Mesenchymal stem cell (in vitro differentiated cells and primary cell): ENCODE measurements around the gene ZNF574.

Experiments
- DNase-seq: peaks from one replicate; pipeline ENCODE4 v3.0.0-alpha.2; 2013
- H2AFZ ChIP-seq: one replicate; pipeline ENCODE4 v1.6.1; 2013; ENCODE audit warnings: low read depth, mild to moderate bottlenecking, control low read depth, inconsistent platforms, low read length, moderate library complexity
- H2AK5ac ChIP-seq: 2 replicates; pipeline ENCODE4 v1.6.1; 2013; ENCODE audit warnings: low read length, moderate library complexity, mild to moderate bottlenecking, inconsistent platforms; ENCODE audit not compliant: severe bottlenecking
- H2BK120ac ChIP-seq: one replicate; pipeline ENCODE4 v1.6.1; 2013; ENCODE audit warnings: low read depth, mild to moderate bottlenecking, inconsistent platforms, low read length, moderate library complexity
- H2BK12ac ChIP-seq, 2 experiments: one replicate each; pipeline ENCODE4 v1.6.1; 2013; ENCODE audit warnings: inconsistent platforms in 2 of 2, low read length in 2 of 2, mild to moderate bottlenecking in 2 of 2, moderate library complexity in 2 of 2, control low read depth in 1 of 2
- H2BK15ac ChIP-seq: one replicate; pipeline ENCODE4 v1.6.1; 2013; ENCODE audit warnings: mild to moderate bottlenecking, low read depth, inconsistent platforms; ENCODE audit not compliant: poor library complexity, severe bottlenecking
- H2BK5ac ChIP-seq: 2 replicates; pipeline ENCODE4 v1.6.1; 2013; ENCODE audit warnings: low read depth, mild to moderate bottlenecking, low read length, control low read depth, inconsistent platforms; ENCODE audit not compliant: poor library complexity, severe bottlenecking
- H3K14ac ChIP-seq, 2 experiments: one replicate each; pipeline ENCODE4 v1.6.1; 2013; ENCODE audit warnings: inconsistent platforms in 2 of 2, low read length in 2 of 2, control low read depth in 1 of 2, mild to moderate bottlenecking in 1 of 2, moderate library complexity in 1 of 2
- H3K18ac ChIP-seq, 2 experiments: one replicate each; pipeline ENCODE4 v1.6.1; 2013; ENCODE audit warnings: inconsistent platforms in 2 of 2, low read length in 2 of 2, control low read depth in 1 of 2, low read depth in 1 of 2, mild to moderate bottlenecking in 1 of 2
- H3K23ac ChIP-seq, 2 experiments: one replicate each; pipeline ENCODE4 v1.6.1; 2013; ENCODE audit warnings: inconsistent platforms in 2 of 2, low read length in 2 of 2, mild to moderate bottlenecking in 2 of 2, moderate library complexity in 2 of 2, control low read depth in 1 of 2
- H3K27ac ChIP-seq: 2 replicates; pipeline ENCODE4 v1.5.1; 2013; ENCODE audit warnings: mild to moderate bottlenecking, moderate library complexity, low read length, control low read depth, inconsistent platforms; ENCODE audit not compliant: poor library complexity, severe bottlenecking
- H3K27me3 ChIP-seq, 2 experiments: 2 replicates each; pipeline versions ENCODE4 v1.6.1 to v1.7.0; 2013; ENCODE audit warnings: low read length in 2 of 2, mild to moderate bottlenecking in 2 of 2, moderate library complexity in 2 of 2, control low read depth in 1 of 2, inconsistent platforms in 1 of 2; ENCODE audit not compliant: control insufficient read depth in 1 of 2, insufficient read depth in 1 of 2
- H3K36me3 ChIP-seq, 2 experiments: 2 replicates each; pipeline versions ENCODE4 v1.6.1 to v1.7.0; 2013; ENCODE audit warnings: low read length in 2 of 2, control low read depth in 1 of 2, inconsistent platforms in 1 of 2, low read depth in 1 of 2, mild to moderate bottlenecking in 1 of 2; ENCODE audit not compliant: insufficient read depth in 2 of 2, control insufficient read depth in 1 of 2
- H3K4ac ChIP-seq, 2 experiments: one replicate each; pipeline ENCODE4 v1.6.1; 2013; ENCODE audit warnings: inconsistent platforms in 2 of 2, low read length in 2 of 2, mild to moderate bottlenecking in 2 of 2, moderate library complexity in 2 of 2, control low read depth in 1 of 2, low read depth in 1 of 2
- H3K4me1 ChIP-seq: 2 replicates; pipeline ENCODE4 v1.6.1; 2013; ENCODE audit warnings: low read depth, low read length, control low read depth; ENCODE audit not compliant: control insufficient read depth, insufficient read depth
- H3K4me2 ChIP-seq: 2 replicates; pipeline ENCODE4 v1.6.1; 2013; ENCODE audit warnings: low read length, mild to moderate bottlenecking, inconsistent platforms; ENCODE audit not compliant: poor library complexity, severe bottlenecking
- H3K4me3 ChIP-seq, 2 experiments: 2 replicates each; pipeline versions ENCODE4 v1.5.1 to v1.7.0; 2013; ENCODE audit warnings: low read length in 2 of 2, mild to moderate bottlenecking in 2 of 2, control low read depth in 1 of 2, low read depth in 1 of 2; ENCODE audit not compliant: insufficient read depth in 1 of 2
- H3K79me1 ChIP-seq: replicated peaks from 2 replicates; pipeline ENCODE4 v1.6.1; 2013; ENCODE audit warnings: mild to moderate bottlenecking, control low read depth, low read length, inconsistent platforms; ENCODE audit not compliant: poor library complexity, severe bottlenecking
- H3K9ac ChIP-seq: 2 replicates; pipeline ENCODE4 v1.7.0; 2013; ENCODE audit warnings: mild to moderate bottlenecking, low read length, moderate library complexity
- H3K9me3 ChIP-seq: 2 replicates; pipeline ENCODE4 v1.7.0; 2013; ENCODE audit warnings: mild to moderate bottlenecking, low read length; ENCODE audit not compliant: control insufficient read depth
- H4K8ac ChIP-seq: one replicate; pipeline ENCODE4 v1.6.1; 2013; ENCODE audit warnings: inconsistent platforms, mild to moderate bottlenecking, low read length, moderate library complexity
- H4K91ac ChIP-seq: one replicate; pipeline ENCODE4 v1.6.1; 2013; ENCODE audit warnings: mild to moderate bottlenecking, low read length, inconsistent platforms
- WGBS: methylation state at CpG from one replicate; pipeline ENCODE4 v1.1.7; 2013; ENCODE audit warnings: mixed read lengths; 5-methylcytosine and 5-hydroxymethylcytosine counted together

The ZNF574 gene

GRCh38 chr19:42078538-42079275, 2.7 kb downstream of the ZNF574 start:
- Histone ChIP-seq H3K27me3 (no peaks in the 10 kb centered on the region), H3K23ac (no peak overlapping the region), H2BK120ac (no peak overlapping the region), H2BK15ac (no peak overlapping the region), H3K79me1 (peaks cover 25% of the 10 kb centered on the region), H3K18ac (no peak overlapping the region), H4K8ac (peak overlapping the region; percentile 61), H3K14ac (no peak overlapping the region), H3K9ac (no peak overlapping the region), H3K4me2 (no peak overlapping the region), H3K4me3 (no peak overlapping the region), H2BK12ac (no peak overlapping the region), H3K4me1 (peaks cover 30% of the 10 kb centered on the region), H4K91ac (no peak overlapping the region), H3K9me3 (no peaks in the 10 kb centered on the region), H2AK5ac (no peak overlapping the region), H2AFZ (no peak overlapping the region), H3K4ac (no peak overlapping the region), H2BK5ac (no peak overlapping the region), H3K36me3 (peaks cover 38 to 45% of the 10 kb centered on the region in 2 experiments), H3K27ac (no peak overlapping the region)
- 93% methylated on average over 15 of the region's 15 CpGs for WGBS
- DNase-seq: no peak

DNA sequence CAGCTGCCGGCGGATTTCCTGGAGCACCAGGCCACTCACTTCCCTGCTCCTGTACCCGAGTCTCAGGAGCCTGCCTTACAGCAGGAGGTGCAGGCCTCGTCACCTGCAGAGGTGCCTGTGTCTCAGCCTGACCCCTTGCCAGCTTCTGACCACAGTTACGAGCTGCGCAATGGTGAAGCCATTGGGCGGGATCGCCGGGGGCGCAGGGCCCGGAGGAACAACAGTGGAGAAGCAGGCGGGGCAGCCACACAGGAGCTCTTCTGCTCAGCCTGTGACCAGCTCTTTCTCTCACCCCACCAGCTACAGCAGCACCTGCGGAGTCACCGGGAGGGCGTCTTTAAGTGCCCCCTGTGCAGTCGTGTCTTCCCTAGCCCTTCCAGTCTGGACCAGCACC, 3.3 kb downstream of the ZNF574 start:
- H3K4ac ChIP-seq: no peak overlapping the region
- no peak overlapping the region for H3K9ac ChIP-seq
- no peak overlapping the region for H2BK5ac ChIP-seq
- no peak overlapping the region for H4K91ac ChIP-seq
- peaks cover 38 to 46% of the 10 kb centered on the region in 2 experiments for H3K36me3 ChIP-seq
- H2AK5ac ChIP-seq: no peak overlapping the region
- no peak overlapping the region for H3K4me2 ChIP-seq
- H3K79me1 ChIP-seq: peaks cover 28% of the 10 kb centered on the region
- no peak overlapping the region for H2BK120ac ChIP-seq
- no peak overlapping the region for H4K8ac ChIP-seq
- H2BK15ac ChIP-seq: no peak overlapping the region
- H3K4me3 ChIP-seq: no peak overlapping the region
- peak overlapping the region in 1 of 2 experiments; percentile 24 for H2BK12ac ChIP-seq
- no peak overlapping the region for H3K23ac ChIP-seq
- no peak overlapping the region for H3K14ac ChIP-seq
- H3K27ac ChIP-seq: no peak overlapping the region
- H2AFZ ChIP-seq: no peak overlapping the region
- no peak for DNase-seq
- no peaks in the 10 kb centered on the region for H3K9me3 ChIP-seq
- H3K18ac ChIP-seq: no peak overlapping the region
- H3K4me1 ChIP-seq: peaks cover 30% of the 10 kb centered on the region
- no peaks in the 10 kb centered on the region for H3K27me3 ChIP-seq
- WGBS: 86% methylated on average over 16 of the region's 16 CpGs

- Histone ChIP-seq H3K4me2 (no peak overlapping the region), H2BK12ac (no peak overlapping the region), H3K4ac (no peak overlapping the region), H2AFZ (no peak overlapping the region), H2AK5ac (no peak overlapping the region), H3K23ac (peak overlapping the region in 1 of 2 experiments; percentile 26), H3K9me3 (no peaks in the 10 kb centered on the region), H3K4me3 (peak overlapping the region in 1 of 2 experiments; percentile 42), H3K4me1 (peaks cover 26% of the 10 kb centered on the region), H2BK120ac (no peak overlapping the region), H3K9ac (no peak overlapping the region), H3K79me1 (peaks cover 28% of the 10 kb centered on the region), H3K14ac (no peak overlapping the region), H3K27ac (no peak overlapping the region), H2BK5ac (no peak overlapping the region), H2BK15ac (no peak overlapping the region), H4K8ac (no peak overlapping the region), H4K91ac (no peak overlapping the region), H3K27me3 (no peaks in the 10 kb centered on the region), H3K36me3 (peaks cover 38 to 46% of the 10 kb centered on the region in 2 experiments), H3K18ac (no peak overlapping the region)
- DNase-seq: no peak
- 94% methylated on average over 44 of the region's 44 CpGs for WGBS
These were observed 4.2 kb downstream of the ZNF574 start for GRCh38 chr19:42079886-42080763.

GRCh38 chr19:42080764-42081375, 4.9 kb downstream of the ZNF574 start:
- H3K23ac ChIP-seq: no peak overlapping the region
- H3K27me3 ChIP-seq: no peaks in the 10 kb centered on the region
- H4K8ac ChIP-seq: no peak overlapping the region
- no peak overlapping the region for H3K4ac ChIP-seq
- no peak for DNase-seq
- H3K4me2 ChIP-seq: no peak overlapping the region
- H3K4me3 ChIP-seq: no peak overlapping the region
- no peak overlapping the region for H4K91ac ChIP-seq
- H2BK15ac ChIP-seq: no peak overlapping the region
- H2AK5ac ChIP-seq: no peak overlapping the region
- H3K18ac ChIP-seq: no peak overlapping the region
- peaks cover 38 to 46% of the 10 kb centered on the region in 2 experiments for H3K36me3 ChIP-seq
- H2BK12ac ChIP-seq: no peak overlapping the region
- no peak overlapping the region for H2BK5ac ChIP-seq
- no peak overlapping the region for H3K9ac ChIP-seq
- no peaks in the 10 kb centered on the region for H3K9me3 ChIP-seq
- no peak overlapping the region for H3K14ac ChIP-seq
- H3K27ac ChIP-seq: no peak overlapping the region
- peaks cover 28% of the 10 kb centered on the region for H3K79me1 ChIP-seq
- WGBS: 97% methylated on average over 28 of the region's 28 CpGs
- no peak overlapping the region for H2BK120ac ChIP-seq
- H2AFZ ChIP-seq: no peak overlapping the region
- peaks cover 25% of the 10 kb centered on the region for H3K4me1 ChIP-seq
